HG03108 (cell line): ENCODE measurements around the gene CRACDL.
"Not testable (repeated sequence)": the region's sequence is repeated elsewhere in the genome, so short reads cannot be mapped to it uniquely, and the experiment has no call there.

ENCODE experiments used
- ATAC-seq: cut with Tn5 transposase; IDR thresholded peaks from one replicate; pipeline ENCODE4 v1.9.1; 2021; ENCODE audit warnings: moderate library complexity; ENCODE audit not compliant: unreplicated experiment

CRACDL gene

DNA sequence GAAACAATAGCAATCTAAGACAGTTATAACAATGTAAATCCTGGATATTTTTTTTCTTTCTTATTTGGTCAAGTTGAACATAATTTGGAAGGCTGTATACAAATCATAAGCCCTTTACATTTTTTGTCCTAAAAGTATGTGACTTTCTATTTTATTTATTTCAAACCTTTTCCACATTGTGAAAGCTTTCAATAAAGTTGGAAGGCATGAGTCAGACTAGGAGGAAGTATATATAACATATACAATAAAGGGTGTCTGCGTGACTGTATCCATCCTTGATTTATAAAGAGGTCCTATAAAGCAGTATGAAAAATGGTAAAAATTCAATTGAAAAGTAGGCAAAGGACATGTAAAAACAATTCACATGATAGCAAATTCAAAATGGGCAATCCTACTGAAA lies 44.4 kb downstream of the CRACDL start:
- no peak for ATAC-seq

DNA sequence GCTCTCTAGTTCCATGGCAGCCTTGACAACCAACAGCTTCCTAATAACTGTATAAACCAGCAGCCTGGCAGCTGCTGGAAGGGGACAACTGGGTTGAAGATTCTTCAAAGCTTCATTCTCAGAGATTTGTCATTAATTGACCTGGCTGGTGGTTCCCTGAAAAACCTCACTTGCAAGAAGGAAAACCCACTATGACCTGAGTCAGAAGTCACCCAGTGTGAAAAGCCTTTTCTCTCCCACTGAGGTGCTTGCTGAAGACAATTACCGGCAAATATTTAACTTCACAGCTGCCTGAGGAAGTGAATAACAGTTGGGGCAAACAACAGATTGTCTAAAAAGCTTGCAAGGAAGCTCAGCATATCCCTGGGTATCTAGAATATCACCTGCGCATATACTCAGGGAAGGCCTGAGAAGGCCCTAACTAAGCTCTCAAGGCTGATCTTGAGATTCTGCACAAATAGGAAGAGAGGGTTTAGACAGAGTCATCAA lies 49.9 kb downstream of the CRACDL start:
- ATAC-seq = no peak

DNA sequence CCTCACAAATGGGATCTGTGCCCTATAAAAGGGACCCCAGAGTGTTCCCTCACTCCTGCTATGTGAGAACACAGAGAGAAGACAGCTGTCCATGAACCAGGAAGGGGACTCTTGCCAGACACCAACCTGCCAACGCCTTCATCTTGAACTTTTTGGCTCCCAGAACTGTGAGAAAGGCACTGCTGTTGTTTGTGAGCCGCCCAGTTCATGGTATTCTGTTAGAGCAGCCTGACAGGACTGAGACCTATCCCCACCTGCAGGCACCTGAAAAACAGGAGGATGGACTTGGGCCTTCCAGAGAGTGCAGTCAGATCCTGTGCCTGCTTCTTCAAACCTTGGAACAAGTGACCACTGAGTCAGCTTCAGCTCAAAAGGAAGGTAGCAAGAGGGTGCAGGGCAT lies 51.4 kb downstream of the CRACDL start:
- no peak for ATAC-seq

DNA sequence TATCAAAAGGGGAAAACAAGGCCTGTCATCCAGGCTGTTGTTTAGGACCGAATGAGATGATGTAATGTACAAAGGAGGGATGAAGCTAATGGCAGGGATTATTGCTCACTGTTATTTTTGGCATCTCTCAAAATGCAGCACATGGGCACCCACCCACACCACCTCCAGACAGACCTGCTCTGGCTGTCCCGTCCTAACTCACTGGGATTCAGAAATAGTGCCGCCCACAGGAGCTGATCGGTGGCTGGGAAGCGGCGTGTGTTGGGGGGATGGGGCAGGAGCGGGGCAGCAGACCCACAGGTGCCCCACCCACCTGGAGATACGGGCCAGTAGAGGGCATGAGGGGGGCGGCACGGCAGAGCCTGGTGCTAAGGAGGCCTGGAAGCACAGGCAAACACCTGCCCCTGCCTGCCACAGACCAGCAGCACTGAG lies 52.2 kb downstream of the CRACDL start:
- no peak for ATAC-seq

DNA sequence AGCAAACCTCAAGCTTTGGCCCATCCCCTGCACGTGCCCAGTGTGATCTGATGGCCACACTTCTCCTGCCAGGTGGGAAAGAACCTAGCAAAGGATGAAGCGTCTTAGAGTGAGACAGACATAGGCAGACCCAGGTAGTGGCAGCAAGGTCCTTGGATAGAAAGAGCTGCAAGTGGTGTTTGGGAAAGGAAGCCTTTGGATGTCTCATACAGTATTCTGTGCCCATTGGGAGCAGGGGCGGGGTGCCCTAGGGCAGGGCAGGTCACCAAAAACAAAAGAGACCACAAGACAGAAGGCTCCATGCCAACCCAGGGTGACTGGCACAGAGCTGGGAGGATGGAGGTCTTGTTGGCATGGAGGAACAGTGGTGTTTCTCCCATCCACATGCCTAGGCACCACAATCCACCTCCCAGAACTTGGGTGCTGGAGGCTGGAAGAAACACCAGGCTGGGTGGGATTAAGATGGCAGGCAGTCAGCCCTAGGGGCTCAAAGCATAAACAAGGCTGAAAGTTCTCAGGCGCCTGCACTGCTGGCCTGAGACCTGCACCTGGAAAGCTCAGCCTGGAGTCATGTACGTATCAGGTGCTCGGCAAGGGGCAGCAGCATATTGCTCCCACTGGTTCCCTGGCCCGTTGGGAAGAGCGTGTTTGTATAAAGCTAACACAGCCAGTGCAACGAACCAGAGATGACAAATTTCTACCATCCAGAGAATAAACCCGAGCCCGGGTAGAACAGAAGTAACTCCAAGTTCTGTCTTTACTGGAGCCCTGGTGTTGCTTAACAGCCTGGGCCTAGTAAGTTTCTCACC lies 52.9 kb downstream of the CRACDL start:
- ATAC-seq = no peak

DNA sequence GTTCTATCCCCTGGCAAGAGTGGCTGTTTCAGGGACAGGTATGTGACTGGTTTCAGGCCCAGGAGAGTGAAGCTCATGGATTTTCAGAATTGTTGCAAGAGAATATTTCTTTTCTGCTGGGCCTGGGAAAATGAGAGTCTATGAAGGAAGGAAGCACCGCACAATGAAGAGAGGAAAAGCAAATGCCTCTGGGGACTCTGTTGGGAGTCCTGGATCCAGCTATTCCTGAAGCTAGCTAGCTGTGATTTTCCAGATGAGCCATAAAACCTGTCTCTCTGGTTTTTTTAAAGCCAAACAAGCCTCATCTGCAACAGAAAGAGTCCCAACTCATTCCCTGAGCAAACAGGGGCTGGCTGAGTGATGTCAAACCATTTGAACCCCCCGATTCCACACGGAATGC lies 53.7 kb downstream of the CRACDL start:
- no peak for ATAC-seq

DNA sequence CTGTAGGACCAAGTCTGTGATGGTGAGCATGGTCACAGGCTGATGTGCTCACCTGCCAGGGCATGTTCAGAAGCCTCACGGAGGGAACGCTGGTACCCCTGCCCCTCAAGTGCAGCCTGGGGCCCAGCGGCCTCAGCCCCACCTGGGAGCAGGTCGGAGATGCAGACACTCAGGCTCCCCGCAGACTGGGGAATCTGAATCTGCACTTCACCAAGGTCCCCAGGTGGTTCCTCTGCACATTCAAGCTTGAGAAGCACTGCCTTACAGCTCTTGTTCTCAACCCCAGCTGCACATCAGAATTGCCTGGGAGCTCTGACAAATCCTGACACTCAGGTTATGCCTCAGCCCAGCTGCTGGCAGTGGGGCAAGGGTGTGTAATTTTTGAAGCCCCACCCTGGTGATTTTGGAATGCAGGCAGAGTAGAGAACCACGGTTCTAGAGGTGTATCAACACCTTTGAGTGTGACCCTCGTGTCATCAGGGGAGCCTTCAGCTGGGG lies 54.8 kb downstream of the CRACDL start:
- ATAC-seq = no peak

DNA sequence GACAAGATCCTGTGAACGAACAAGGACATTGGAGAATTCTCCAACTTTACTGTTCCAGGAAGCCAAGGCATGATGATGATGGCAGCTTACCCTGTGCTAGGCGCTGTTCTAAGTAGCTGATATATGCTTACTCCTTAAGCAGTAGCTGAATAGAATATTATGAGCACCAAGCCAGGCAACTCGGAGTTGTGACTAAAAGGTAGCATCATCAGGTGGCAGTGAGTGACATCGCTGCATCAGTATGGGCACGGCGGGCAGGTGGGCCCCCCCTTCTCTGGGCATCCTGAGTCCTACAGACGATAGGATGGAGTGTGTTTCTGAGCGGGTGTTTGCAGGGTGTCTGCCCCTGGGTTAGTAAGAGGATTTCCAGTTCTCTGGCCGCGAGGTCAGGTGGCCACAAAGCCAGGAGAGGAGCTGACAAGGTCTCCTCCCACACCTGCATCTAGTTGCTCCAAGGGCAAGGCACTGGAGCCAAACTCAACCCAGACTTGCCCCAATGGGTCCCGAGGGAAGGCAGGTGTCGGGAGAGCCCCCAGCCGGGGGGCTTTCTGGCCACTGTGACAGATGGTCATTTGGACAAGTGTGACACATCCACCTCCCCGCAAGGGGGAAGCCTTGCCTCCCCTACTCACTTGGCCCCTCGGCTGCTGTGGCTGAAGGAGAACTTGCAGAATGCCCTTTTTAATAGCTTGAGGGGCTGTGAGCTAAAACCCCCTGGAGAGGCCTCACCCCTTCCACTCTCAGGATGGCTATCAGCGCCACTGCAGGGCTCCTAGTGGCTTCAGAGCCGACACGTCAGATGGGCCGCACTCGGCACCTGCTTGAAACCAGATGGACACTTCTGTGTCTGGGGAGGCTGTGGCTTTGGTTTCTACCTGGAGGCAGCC lies 55.5 kb downstream of the CRACDL start:
- no peak for ATAC-seq

DNA sequence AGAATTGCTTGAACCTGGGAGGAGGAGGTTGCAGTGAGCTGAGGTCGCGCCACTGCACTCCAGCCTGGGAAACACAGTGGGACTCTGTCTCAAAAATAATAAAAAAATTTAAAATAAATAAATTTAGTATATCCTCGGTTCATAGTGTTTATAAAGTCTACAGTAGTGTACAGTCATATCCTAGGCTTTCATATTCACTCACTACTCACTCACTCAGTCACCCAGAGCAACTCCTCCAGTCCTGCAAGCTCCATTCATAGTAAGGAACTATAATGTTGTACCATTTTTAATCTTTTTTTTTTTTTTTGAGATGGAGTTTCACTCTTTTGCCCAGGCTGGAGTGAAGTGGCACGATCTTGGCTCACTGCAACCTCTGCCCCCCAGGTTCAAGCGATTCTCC lies 58.4 kb downstream of the CRACDL start:
- not testable (repeated sequence) for ATAC-seq

DNA sequence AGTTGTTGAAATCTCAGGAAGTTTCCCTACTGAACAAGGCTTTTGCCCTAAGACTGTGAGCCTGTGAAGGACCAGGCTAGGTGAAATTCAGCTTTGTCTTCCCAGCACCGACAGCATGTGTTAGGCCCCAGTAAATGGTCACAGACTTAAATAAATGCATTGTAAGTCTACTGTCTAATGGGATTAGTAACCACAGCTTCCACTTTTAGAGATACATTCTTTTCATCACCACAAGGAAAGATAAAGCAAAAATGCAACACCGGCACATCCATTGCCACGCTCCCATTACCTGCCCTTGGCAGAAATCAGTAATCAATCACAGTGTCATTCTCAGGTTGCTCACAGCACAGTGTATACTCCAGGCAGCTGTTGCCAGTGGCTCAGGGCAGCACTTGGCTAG lies 59.3 kb downstream of the CRACDL start:
- no peak for ATAC-seq

DNA sequence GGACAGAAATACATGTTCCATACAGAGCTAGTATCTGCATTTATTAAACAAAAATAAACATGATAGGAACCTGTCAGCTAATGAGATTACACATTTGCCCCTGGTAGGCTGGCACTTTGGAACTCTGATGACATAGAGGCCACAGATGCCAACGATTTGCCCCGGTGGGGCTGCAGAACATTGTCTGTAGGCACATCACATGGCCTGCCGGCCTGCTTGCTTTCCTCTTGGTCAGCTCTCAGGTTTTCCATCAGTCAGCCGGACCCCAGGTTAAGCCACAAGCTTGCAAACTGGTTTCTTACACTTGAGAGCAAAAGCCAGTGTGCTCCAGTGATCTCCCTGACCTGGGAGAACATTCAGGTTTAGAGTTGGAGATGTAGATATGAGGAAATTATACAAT lies 60.3 kb downstream of the CRACDL start:
- ATAC-seq = no peak

DNA sequence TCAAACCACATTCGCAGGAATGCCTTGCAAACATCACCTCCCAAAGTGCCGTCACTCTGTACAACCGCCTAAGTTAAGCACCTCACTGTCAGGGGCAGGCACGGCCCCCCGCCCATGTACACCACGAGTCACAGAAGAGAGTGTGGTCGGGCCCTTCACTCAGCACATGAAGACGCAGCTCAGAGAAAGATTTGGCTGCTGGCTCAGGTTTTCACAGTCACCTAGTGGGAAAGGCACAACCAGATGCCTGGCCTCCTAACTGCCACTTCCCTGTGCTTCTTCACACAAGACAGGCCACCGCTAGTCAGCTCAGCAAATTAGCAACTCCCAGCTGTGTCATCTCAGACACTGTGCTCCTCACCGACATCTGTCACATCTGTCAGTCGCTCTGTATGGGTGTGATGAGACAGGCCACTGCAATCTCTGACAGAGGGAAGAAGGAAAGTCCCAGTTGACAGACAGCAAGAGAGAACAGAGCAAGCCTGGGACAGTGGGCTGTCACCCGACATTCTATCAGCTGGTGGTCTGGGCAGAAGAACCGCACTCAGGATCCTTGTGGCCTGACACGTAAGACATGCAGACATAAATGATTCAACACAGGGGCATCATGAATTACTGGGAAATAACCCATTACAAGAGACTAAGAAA lies 60.8 kb downstream of the CRACDL start:
- no peak for ATAC-seq

DNA sequence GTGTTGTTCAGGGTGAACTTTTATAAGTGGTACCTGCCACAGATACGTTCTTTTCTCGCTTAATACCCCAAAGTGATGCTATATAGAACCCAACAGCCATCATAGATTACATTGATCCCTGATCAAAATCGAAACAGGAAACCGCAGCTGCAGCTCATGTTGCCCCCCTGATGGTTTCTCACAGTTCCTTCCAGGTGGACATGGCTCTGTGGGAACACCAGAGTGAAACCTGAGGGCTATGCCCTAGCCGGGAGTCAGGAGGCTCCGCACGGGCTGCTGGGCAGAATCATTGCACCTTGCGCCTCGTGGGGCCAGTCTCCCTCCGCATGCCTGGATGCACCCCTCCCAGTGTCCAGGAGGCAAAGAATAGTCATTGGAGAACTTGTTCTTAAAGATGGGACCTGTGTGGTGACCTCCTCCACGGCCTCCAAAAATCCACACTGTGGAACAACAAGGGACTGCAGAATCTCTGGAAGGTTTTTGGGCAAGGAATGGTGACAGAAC lies 61.8 kb downstream of the CRACDL start:
- no peak for ATAC-seq

DNA sequence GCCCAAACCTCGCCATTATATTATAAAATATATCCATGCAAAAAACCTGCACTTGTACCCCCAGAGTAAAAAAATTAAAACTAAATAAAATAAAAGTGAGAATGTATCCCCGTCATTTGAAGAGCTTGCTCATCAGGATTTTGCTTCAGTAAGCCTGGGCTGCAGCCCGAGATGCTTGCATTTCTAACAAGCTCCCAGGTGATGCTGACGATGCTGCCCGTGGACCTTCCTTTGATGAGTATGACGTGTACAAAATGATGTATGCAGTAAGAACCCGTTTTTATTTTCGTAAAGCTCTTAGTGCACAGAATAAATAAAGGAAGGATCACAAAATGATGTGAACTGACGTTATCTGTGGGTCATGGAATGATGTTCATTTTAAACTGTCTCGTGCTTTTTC lies 63.5 kb downstream of the CRACDL start:
- no peak for ATAC-seq

DNA sequence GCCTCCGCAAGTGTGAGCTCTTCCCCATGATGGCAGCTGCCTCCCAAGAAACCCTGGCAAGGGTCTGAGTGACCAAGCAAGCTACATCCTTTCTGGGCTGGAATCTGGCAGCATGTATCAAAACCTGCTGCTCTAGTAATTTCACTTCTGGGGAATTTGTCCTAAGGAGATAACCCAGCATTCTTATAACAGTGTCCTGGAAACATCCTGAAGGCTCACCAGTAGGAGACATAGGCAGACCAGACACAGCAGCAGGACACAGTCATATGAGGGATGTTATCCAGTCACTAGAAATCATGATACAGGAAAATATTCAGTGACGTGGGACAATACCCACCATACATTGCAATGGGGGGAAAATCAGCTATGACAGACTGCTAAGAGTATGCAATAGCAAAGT lies 64.5 kb downstream of the CRACDL start:
- no peak for ATAC-seq

DNA sequence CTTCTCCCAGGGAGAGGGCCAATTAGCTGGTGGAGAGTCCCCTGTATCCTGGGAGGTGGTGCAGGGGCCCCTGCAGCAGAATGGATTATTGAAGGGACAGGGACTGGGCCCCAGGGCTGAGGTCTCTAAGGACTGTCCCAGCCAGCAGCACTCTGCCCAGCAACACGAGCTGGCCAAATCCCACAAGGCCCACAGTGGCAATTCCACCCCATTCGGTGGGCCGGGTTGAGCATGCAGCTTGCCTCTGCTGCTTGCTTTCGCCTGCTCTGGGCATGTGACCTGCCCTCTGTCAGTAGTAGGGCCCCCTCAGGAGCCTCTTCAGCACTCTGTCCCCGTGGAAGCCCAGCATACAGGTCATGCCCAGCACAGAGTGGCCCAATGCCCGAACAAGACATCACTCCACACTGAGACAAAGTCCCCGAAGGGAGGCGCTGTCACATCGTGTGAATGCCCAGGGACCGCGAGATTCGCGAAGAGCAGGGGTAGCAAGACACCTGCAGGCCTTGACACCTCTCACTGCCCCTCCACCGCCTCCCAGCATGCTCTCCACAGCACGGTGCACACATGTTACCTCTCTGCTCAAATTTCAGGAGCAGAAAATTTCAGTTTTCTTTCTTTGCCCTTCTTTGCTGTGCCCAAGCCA lies 65.4 kb downstream of the CRACDL start:
- ATAC-seq = no peak

DNA sequence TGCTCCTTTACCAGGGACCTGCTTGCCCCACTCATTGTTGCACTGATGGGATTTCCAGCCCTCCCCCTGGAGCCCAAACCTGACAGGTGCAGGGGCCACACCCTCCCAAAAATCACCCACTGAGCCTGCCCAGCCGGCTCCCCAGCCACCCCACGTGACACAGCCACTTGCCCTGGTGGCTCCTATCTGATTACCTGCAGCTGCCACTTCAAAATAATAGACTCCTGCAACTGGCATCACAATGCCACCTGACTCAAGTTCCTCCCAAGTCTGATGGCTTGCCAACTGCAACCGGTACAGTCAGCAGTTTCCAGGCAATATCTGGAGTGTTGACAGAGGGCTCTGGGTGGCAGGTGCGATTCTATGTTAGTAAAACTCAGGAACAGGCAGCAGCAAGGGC lies 66.2 kb downstream of the CRACDL start:
- no peak for ATAC-seq

DNA sequence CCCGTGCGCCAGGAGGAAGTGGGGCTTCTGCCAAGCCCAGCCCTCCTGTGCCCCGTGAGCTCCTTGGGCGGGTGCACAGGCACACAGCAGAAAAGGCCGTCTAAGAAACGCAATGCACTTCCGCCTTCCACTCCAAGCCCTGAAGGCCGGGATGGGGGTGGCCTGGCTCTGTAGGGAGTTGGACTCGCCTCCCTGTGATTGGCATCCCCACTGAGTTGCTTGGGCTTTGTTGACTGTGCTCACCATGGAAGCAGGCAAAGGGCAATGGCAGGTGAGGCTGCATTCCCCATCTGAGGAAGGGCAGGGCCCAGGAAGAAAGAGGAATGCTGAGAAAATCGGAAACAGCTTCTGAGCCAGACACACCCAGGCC lies 66.8 kb downstream of the CRACDL start:
- ATAC-seq = no peak

DNA sequence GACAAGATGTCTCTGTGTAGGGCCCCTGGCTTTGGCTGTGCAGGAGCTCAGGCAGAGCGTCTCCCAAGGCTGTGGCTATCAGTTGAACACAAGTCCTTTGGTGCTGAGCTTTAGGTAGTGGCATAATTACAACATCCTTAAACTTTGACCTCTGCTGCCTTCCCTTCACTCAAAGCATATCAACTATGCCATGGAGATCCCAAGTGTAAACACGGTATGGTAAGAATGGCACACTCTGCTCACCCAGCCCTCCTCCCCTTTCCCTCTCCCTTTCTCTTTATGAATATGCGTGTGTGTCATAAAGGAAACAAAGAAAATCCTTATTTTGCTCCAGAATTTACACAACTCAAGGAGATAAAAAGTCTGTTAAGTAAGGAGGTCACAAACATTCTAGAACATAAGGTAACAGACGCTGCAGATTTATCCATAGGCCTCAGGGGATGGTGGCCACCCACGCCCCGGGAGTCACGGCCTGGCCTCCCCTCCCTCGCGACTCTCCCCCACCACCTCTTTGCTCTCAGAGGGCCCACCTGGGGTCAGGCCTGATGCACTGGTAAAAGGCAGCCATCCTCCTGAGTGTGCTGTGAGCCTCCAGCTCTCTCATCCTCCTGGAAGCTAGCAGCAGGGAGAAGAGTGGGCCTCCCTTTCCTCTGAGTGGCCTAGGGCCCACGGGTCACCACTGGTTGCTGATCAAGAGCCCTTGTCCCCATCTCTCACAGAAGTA lies 67.3 kb downstream of the CRACDL start:
- no peak for ATAC-seq
